ENCODE measurements around the gene ATP6V0D1.

Gene ATP6V0D1

GRCh38 chr16:67393111-67393787, 87.7 kb downstream of the ATP6V0D1 start, which contains the start of gene TPPP3:
Gene TPPP3 (minus strand): TSS chr16:67393498. CDS start chr16:67391111, 2,387 bp downstream.
- TF ChIP-seq, protein P1, sequence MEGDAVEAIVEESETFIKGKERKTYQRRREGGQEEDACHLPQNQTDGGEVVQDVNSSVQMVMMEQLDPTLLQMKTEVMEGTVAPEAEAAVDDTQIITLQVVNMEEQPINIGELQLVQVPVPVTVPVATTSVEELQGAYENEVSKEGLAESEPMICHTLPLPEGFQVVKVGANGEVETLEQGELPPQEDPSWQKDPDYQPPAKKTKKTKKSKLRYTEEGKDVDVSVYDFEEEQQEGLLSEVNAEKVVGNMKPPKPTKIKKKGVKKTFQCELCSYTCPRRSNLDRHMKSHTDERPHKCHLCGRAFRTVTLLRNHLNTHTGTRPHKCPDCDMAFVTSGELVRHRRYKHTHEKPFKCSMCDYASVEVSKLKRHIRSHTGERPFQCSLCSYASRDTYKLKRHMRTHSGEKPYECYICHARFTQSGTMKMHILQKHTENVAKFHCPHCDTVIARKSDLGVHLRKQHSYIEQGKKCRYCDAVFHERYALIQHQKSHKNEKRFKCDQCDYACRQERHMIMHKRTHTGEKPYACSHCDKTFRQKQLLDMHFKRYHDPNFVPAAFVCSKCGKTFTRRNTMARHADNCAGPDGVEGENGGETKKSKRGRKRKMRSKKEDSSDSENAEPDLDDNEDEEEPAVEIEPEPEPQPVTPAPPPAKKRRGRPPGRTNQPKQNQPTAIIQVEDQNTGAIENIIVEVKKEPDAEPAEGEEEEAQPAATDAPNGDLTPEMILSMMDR (IDR thresholded peaks at IDR 0.05; ENCODE audit: low read depth, low read length, missing control alignments), result peak; percentile 57
- DNase-seq (ENCODE audit: extremely low read depth, low read depth), result no peak
- 0 out of 2 replicates have a peak within 1 kb of the TSS, but pooled peaks have one; percentile 1 for H3K4me3 ChIP-seq (replicated peaks; ENCODE audit: low read depth, low read length)

- no peak overlapping the region for H3K4me3 ChIP-seq (replicated peaks; ENCODE audit: low read depth, low read length)
- DNase-seq (ENCODE audit: extremely low read depth, low read depth), result no peak
- TF ChIP-seq, protein P1 (IDR thresholded peaks at IDR 0.05; ENCODE audit: low read depth, low read length, missing control alignments), result no peak
Observed at GRCh38 chr16:67392301-67393059, 88.5 kb downstream of the ATP6V0D1 start.

GRCh38 chr16:67391424-67392300, 89.3 kb downstream of the ATP6V0D1 start:
- TF ChIP-seq, protein P1 (IDR thresholded peaks at IDR 0.05; ENCODE audit: low read depth, low read length, missing control alignments), result no peak
- H3K4me3 ChIP-seq (replicated peaks; ENCODE audit: low read depth, low read length), result no peak overlapping the region
- DNase-seq (ENCODE audit: extremely low read depth, low read depth), result no peak

- no peak overlapping the region for H3K4me3 ChIP-seq (replicated peaks; ENCODE audit: low read depth, low read length)
- no peak for DNase-seq (ENCODE audit: extremely low read depth, low read depth)
- TF ChIP-seq, protein P1 (IDR thresholded peaks at IDR 0.05; ENCODE audit: low read depth, low read length, missing control alignments), result no peak
Observed at GRCh38 chr16:67390816-67391423, 90.0 kb downstream of the ATP6V0D1 start.

GRCh38 chr16:67389911-67390815, 90.8 kb downstream of the ATP6V0D1 start:
- no peak for DNase-seq (ENCODE audit: extremely low read depth, low read depth)
- TF ChIP-seq, protein P1 (IDR thresholded peaks at IDR 0.05; ENCODE audit: low read depth, low read length, missing control alignments), result no peak
- H3K4me3 ChIP-seq (replicated peaks; ENCODE audit: low read depth, low read length), result no peak overlapping the region
